MCF 10A (cell line): Measurements from ENCODE around the gene CRB1. TPM values are rescaled to one million over a fixed set of nuclear protein-coding genes. Genes with fewer than 3 reads are reported as not detected.

Experiments used
- BruUV-seq: library from RNA; stranded (reverse); fragments of 400-500 nt; replicated peaks from 2 replicates; lab custom pipeline; 2021; lab: Mats Ljungman, UMichigan
- CTCF ChIA-PET: fragments of 300-600 bp; sonication (Branson Sonifier 250); formaldehyde crosslinking; extraction: SDS; loops from one replicate; lab custom pipeline; 2021; ENCODE audit warnings: antibody characterized with exemption, inconsistent platforms; lab: Yijun Ruan, JAX
- POLR2A ChIA-PET: fragments of 300-600, 350-650 bp; sonication (Branson Sonifier 250); formaldehyde crosslinking; extraction: SDS; loops from one replicate; lab custom pipeline; 2020; ENCODE audit warnings: antibody characterized with exemption, inconsistent platforms; lab: Yijun Ruan, JAX
- DNase-seq: peaks from one replicate; pipeline ENCODE4 v3.0.0-alpha.2; 2018; ENCODE audit not compliant: unreplicated experiment
- H3K27ac Mint-ChIP-seq: one replicate; pipeline ENCODE4 v1.8.0; 2022; ENCODE audit warnings: mild to moderate bottlenecking, low read depth, mixed read lengths; ENCODE audit not compliant: unreplicated experiment
- H3K27me3 Mint-ChIP-seq: one replicate; pipeline ENCODE4 v1.8.0; 2022; ENCODE audit warnings: mixed read lengths; ENCODE audit not compliant: insufficient read depth, unreplicated experiment
- H3K36me3 Mint-ChIP-seq: one replicate; pipeline ENCODE4 v1.8.0; 2022; ENCODE audit warnings: mild to moderate bottlenecking, moderate library complexity, mixed read lengths; ENCODE audit not compliant: insufficient read depth, unreplicated experiment
- H3K4me1 Mint-ChIP-seq: one replicate; pipeline ENCODE4 v1.8.0; 2022; ENCODE audit warnings: mixed read lengths; ENCODE audit not compliant: insufficient read depth, unreplicated experiment
- H3K4me3 Mint-ChIP-seq: one replicate; pipeline ENCODE4 v1.8.0; 2022; ENCODE audit warnings: mild to moderate bottlenecking, moderate library complexity, mixed read lengths; ENCODE audit not compliant: unreplicated experiment
- H3K9me3 Mint-ChIP-seq: one replicate; pipeline ENCODE4 v1.8.0; 2022; ENCODE audit warnings: mixed read lengths; ENCODE audit not compliant: unreplicated experiment
- CTCF ChIP-seq: fragments of 200-600 bp; IDR thresholded peaks from one replicate; pipeline ENCODE4 v1.8.0; 2022; ENCODE audit warnings: antibody characterized with exemption, mild to moderate bottlenecking; ENCODE audit not compliant: unreplicated experiment
- intact Hi-C: fragments of 100-400 bp; cut with micrococcal nuclease; formaldehyde crosslinking; loops from 2 replicates; pipeline ENCODE4 v1.14.1; 2022
- total RNA-seq: library from RNA; stranded (reverse); gene quantifications from 2 replicates; pipeline ENCODE4 v1.2.3, GENCODE V29; 2022

The CRB1 gene
- total RNA-seq, 1 experiment from 2014 or later: 0.65 TPM

DNA sequence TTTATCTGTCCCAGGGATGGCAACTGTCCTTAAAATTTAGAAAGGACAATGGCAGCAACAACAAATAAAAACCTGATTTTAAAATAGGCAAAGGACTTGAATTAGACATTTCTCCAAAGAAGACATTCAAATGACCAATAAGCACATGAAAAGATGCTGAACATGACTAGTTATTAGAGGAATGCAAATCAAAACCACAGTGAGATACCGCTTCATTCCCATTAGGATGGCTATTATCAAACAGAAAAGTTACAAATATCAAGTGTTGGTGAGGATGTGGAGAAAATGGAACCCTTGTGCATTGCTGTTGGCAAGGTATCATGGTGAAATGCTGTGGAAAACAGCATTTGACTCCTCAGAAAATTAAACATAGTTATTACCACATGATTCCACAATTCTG lies 120.7 kb downstream of the CRB1 start:
- no peak overlapping the region for H3K27ac Mint-ChIP-seq
- ChIA-PET CTCF (no interaction called here), POLR2A (no interaction called here)
- H3K4me1 Mint-ChIP-seq: no peaks in the 10 kb centered on the region
- no peak overlapping the region for H3K4me3 Mint-ChIP-seq
- no peak for TF ChIP-seq CTCF
- no peaks in the 10 kb centered on the region for H3K9me3 Mint-ChIP-seq
- H3K27me3 Mint-ChIP-seq: no peaks in the 10 kb centered on the region
- BruUV-seq: no TSS peak
- DNase-seq: no peak
- intact Hi-C loops: no loop called here
- no peaks in the 10 kb centered on the region for H3K36me3 Mint-ChIP-seq

DNA sequence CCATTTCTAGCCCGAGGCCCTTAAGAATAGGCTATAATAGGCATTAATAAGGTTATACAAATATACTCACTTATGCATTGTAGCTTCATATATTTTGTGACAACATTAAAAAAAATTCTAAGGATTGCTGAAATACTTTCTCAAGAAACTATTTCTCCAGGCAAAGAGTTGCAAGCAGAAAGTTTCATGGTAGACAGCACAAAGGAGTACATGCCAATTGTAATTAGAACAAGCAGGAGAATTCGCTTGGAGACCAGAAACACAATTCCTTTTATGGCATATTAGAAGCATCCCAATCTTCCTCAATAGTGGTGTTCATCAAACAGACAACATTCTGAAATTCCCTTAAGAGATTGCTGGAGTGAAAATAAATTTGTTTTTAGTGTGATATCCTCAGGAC lies 122.8 kb downstream of the CRB1 start:
- Mint-ChIP-seq H3K9me3 (no peaks in the 10 kb centered on the region), H3K4me3 (no peak overlapping the region), H3K27me3 (no peaks in the 10 kb centered on the region), H3K27ac (no peak overlapping the region), H3K4me1 (no peaks in the 10 kb centered on the region), H3K36me3 (no peaks in the 10 kb centered on the region)
- intact Hi-C loops: no loop called here
- BruUV-seq: no TSS peak
- DNase-seq: no peak
- ChIA-PET CTCF (interaction anchor here (0.9 to 1.7 kb wide), 5 partner anchors 9 to 32 kb away, joined by 3 to 21 read pairs (median 3); no protein-coding TSS in a partner anchor), POLR2A (interaction anchor here (0.8 kb wide), 1 partner anchor 22 kb away, joined by 3 read pairs; no protein-coding TSS in a partner anchor)
- TF ChIP-seq CTCF: no peak

- ChIA-PET CTCF (interaction anchor here (0.6 to 2.1 kb wide), 7 partner anchors 9 to 1224 kb away, joined by 3 to 9 read pairs (median 3); no protein-coding TSS in a partner anchor), POLR2A (interaction anchor here (0.6 to 1.2 kb wide), 2 partner anchors 23 to 1562 kb away, joined by 3 to 5 read pairs; no protein-coding TSS in a partner anchor)
- H3K27me3 Mint-ChIP-seq: no peaks in the 10 kb centered on the region
- TF ChIP-seq CTCF: no peak
- H3K4me1 Mint-ChIP-seq: no peaks in the 10 kb centered on the region
- no peaks in the 10 kb centered on the region for H3K9me3 Mint-ChIP-seq
- no peak for DNase-seq
- BruUV-seq: no TSS peak
- H3K4me3 Mint-ChIP-seq: no peak overlapping the region
- no peak overlapping the region for H3K27ac Mint-ChIP-seq
- H3K36me3 Mint-ChIP-seq: no peaks in the 10 kb centered on the region
- intact Hi-C loops: no loop called here
These were observed 123.5 kb downstream of the CRB1 start for GRCh38 chr1:197391303-197392226.

DNA sequence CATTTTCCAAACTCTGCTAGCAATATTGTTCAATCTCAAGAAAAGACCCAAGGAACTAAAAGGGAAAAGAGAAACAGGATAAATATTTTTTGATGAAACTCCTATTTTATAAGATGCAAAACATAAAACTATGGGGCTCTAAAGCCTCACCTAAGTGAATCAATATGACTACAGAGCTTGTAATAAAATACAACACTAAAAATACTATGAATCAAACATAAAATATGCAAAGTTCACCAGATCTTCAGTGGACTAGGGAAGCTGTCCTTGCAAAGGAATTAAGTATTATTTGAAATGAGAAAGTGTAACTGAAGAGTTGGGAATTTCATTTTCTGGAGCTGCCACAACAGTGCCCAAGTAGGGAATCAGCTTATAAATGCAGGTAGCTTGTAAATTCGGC lies 124.5 kb downstream of the CRB1 start:
- no peak for DNase-seq
- H3K27me3 Mint-ChIP-seq: no peaks in the 10 kb centered on the region
- H3K9me3 Mint-ChIP-seq: no peaks in the 10 kb centered on the region
- BruUV-seq: no TSS peak
- H3K27ac Mint-ChIP-seq: no peak overlapping the region
- TF ChIP-seq CTCF: no peak
- H3K4me3 Mint-ChIP-seq: no peak overlapping the region
- no peaks in the 10 kb centered on the region for H3K4me1 Mint-ChIP-seq
- intact Hi-C loops: no loop called here
- ChIA-PET CTCF (interaction anchor here (0.6 to 2.1 kb wide), 4 partner anchors 8 to 837 kb away, joined by 3 to 9 read pairs (median 4); no protein-coding TSS in a partner anchor), POLR2A (interaction anchor here (1.2 kb wide), 1 partner anchor 22 kb away, joined by 3 read pairs; no protein-coding TSS in a partner anchor)
- H3K36me3 Mint-ChIP-seq: no peaks in the 10 kb centered on the region
